ENCODE data around the gene FLYWCH2.

Gene FLYWCH2

DNA sequence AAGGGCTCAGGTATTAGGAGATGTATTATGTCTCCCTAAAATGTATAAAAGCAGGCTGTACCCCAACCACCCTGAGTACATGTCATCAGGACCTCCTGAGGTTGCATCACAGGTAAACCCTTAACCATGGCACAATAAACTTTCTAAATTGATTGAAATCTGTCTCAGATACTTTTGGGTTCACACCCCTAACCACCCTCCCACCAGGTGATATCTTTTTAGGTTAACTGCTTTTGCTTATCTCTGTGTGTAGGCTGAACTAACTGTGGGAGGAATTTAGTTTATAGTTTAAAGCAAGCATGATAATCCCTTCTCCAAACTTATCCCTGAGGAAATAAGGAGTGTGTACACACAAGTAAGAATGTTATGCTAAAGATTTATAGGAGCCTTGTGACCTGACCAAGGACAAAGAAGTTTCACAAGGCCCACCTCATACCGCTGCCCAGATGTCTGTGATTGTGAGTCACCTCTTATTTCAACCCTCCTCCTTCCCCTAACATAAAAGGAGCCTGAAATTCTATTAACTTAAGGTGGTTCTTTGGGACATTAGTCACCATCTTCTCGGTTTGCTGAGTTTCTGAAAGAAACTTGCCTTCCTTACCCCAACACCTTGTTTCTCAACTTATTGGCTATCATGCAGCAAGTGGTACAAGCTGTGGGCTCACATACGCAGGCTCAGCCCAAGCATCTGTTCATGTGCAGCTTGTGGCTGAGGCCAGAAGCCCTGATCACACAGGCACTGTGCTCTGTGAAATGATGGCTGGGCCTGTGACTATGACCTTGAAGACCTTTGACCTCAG, 36.3 kb upstream of the FLYWCH2 start:
- H3K36me3 Mint-ChIP-seq = peaks cover 2% of the 10 kb centered on the region
- peak overlapping the region; percentile 75 for H3K27ac Mint-ChIP-seq
- H3K4me3 Mint-ChIP-seq = peak overlapping the region; percentile 12
- no peaks in the 10 kb centered on the region for H3K27me3 Mint-ChIP-seq
- H3K9me3 Mint-ChIP-seq (ENCODE audit: low read depth) = no peaks in the 10 kb centered on the region
- H3K4me1 Mint-ChIP-seq (ENCODE audit: low read depth) = peaks cover 26% of the 10 kb centered on the region

GRCh38 chr16:2848933-2849725, 33.9 kb upstream of the FLYWCH2 start:
- H3K4me3 Mint-ChIP-seq = no peak overlapping the region
- peaks cover 2% of the 10 kb centered on the region for H3K9me3 Mint-ChIP-seq (ENCODE audit: low read depth)
- no peak overlapping the region for H3K27ac Mint-ChIP-seq
- peaks cover 15% of the 10 kb centered on the region for H3K4me1 Mint-ChIP-seq (ENCODE audit: low read depth)
- H3K36me3 Mint-ChIP-seq = peaks cover 4% of the 10 kb centered on the region
- H3K27me3 Mint-ChIP-seq = no peaks in the 10 kb centered on the region

DNA sequence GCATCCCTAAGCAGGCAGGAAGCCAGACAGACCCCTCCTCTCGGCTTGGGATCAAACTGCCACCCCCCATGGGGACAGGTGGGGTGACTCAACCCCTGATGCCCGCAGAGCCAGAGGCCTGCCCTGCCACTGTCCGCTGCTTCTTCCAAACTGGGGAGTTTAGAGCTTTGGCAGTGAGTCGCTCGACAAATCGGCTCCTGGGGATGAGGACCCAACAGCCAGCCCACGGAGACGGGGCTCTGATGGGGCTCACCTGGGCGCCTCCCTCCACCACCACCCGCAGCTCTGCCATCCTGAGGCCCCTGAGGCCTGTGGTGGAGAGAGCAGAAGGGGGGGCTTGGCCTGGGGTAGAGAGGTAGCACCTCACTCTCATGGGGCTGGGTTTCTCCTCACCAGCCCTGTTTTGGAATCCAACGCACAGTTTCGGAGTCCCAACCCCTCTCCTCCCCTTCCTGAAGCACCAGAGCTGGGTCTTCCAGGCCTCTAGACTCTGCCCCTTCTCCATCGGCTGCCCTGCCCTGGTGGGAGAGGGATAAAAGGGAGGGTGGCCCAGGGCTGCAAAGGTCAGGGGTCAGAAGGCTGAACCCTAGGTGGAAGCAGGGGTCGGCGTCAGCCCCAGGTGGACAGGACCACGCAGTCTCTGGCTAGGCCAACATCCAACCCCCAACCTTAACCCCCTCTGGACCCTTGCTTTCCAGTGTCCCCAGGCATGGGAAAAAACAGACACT, 30.8 kb upstream of the FLYWCH2 start:
- Mint-ChIP-seq H3K4me1 (ENCODE audit: low read depth) (peaks cover 2% of the 10 kb centered on the region), H3K27me3 (no peaks in the 10 kb centered on the region), H3K4me3 (no peak overlapping the region), H3K36me3 (peaks cover 10% of the 10 kb centered on the region), H3K27ac (no peak overlapping the region), H3K9me3 (ENCODE audit: low read depth) (peaks cover 9% of the 10 kb centered on the region)

- Mint-ChIP-seq H3K4me1 (ENCODE audit: low read depth) (peaks cover 4% of the 10 kb centered on the region), H3K9me3 (ENCODE audit: low read depth) (peaks cover 9% of the 10 kb centered on the region), H3K27me3 (no peaks in the 10 kb centered on the region)
Measured at GRCh38 chr16:2852731-2853507, 30.1 kb upstream of the FLYWCH2 start.

GRCh38 chr16:2853531-2854073, 29.4 kb upstream of the FLYWCH2 start:
- Mint-ChIP-seq H3K4me3 (no peak overlapping the region), H3K27ac (no peak overlapping the region), H3K9me3 (ENCODE audit: low read depth) (peaks cover 9% of the 10 kb centered on the region), H3K27me3 (no peaks in the 10 kb centered on the region), H3K4me1 (ENCODE audit: low read depth) (peaks cover 4% of the 10 kb centered on the region), H3K36me3 (peaks cover 10% of the 10 kb centered on the region)

More at GRCh38 chr16:2852731-2853507, 30.1 kb upstream of the FLYWCH2 start:
- H3K27ac Mint-ChIP-seq = no peak overlapping the region
- H3K36me3 Mint-ChIP-seq = peaks cover 10% of the 10 kb centered on the region
- H3K4me3 Mint-ChIP-seq = no peak overlapping the region

- peaks cover 8% of the 10 kb centered on the region for H3K36me3 Mint-ChIP-seq
- peaks cover 5% of the 10 kb centered on the region for H3K4me1 Mint-ChIP-seq (ENCODE audit: low read depth)
- no peak overlapping the region for H3K27ac Mint-ChIP-seq
- no peaks in the 10 kb centered on the region for H3K27me3 Mint-ChIP-seq
- no peak overlapping the region for H3K4me3 Mint-ChIP-seq
- H3K9me3 Mint-ChIP-seq (ENCODE audit: low read depth) = peaks cover 9% of the 10 kb centered on the region
Measured at GRCh38 chr16:2854700-2855309, 28.2 kb upstream of the FLYWCH2 start.

DNA sequence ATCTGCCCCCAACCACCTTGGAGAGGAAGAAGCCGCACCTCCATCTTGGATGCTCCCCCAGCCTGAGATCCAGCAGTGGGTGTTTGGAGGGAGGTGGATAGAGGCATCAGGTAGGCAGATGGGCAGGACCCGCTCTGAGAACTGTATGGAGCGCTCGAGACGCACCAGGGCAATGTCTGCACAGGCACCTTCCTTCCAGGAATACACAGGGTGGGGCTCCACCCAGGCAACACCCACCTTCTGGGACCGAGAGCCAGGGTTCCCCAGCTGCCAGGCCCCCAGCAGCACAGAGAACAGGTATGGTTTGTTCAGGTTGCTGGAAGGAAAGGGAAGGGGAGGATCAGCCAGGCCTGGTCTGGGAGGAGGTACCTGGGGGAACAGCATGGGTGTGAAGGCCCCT, 27.5 kb upstream of the FLYWCH2 start:
- Mint-ChIP-seq H3K4me3 (no peak overlapping the region), H3K4me1 (ENCODE audit: low read depth) (peaks cover 5% of the 10 kb centered on the region), H3K36me3 (peaks cover 8% of the 10 kb centered on the region), H3K9me3 (ENCODE audit: low read depth) (peaks cover 9% of the 10 kb centered on the region), H3K27ac (no peak overlapping the region), H3K27me3 (no peaks in the 10 kb centered on the region)

DNA sequence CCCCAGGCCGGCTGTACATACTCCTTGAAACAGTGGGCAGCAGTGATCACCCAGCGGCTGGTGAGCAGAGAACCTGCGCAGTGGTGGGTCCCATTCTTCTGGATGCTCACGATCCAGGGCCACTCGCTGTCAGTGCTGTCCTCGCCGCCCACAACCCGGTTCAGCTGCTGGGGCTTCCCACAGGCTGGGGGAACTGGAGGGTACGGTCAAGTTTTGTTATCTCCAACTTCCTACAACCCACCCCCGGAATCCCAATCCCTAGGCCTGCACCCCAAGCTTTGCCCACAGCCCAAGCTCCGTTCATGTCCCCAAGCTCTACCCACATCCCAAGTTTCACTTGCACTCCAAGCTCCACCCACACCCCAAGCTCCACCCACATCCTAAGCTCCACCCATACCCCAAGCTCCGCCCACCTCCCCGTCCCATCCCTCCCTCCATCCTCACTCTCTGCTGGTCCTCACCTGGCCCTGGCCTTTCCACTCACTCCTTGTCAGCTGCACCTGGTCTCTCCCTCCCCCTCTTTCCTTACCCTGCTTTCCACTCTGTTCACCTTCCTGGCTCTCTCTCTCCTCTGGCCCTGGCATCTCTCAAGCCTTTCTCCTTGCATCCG, 26.8 kb upstream of the FLYWCH2 start:
- H3K4me1 Mint-ChIP-seq (ENCODE audit: low read depth) = peaks cover 5% of the 10 kb centered on the region
- H3K9me3 Mint-ChIP-seq (ENCODE audit: low read depth) = peaks cover 9% of the 10 kb centered on the region
- no peak overlapping the region for H3K27ac Mint-ChIP-seq
- H3K27me3 Mint-ChIP-seq = peaks cover under 1% of the 10 kb centered on the region
- peaks cover 8% of the 10 kb centered on the region for H3K36me3 Mint-ChIP-seq
- H3K4me3 Mint-ChIP-seq = no peak overlapping the region

- Mint-ChIP-seq H3K36me3 (peaks cover 8% of the 10 kb centered on the region), H3K27me3 (peaks cover 2% of the 10 kb centered on the region), H3K4me1 (ENCODE audit: low read depth) (peaks cover 5% of the 10 kb centered on the region), H3K27ac (no peak overlapping the region), H3K4me3 (no peak overlapping the region), H3K9me3 (ENCODE audit: low read depth) (peaks cover 9% of the 10 kb centered on the region)
Measured at GRCh38 chr16:2856686-2857450, 26.1 kb upstream of the FLYWCH2 start.

DNA sequence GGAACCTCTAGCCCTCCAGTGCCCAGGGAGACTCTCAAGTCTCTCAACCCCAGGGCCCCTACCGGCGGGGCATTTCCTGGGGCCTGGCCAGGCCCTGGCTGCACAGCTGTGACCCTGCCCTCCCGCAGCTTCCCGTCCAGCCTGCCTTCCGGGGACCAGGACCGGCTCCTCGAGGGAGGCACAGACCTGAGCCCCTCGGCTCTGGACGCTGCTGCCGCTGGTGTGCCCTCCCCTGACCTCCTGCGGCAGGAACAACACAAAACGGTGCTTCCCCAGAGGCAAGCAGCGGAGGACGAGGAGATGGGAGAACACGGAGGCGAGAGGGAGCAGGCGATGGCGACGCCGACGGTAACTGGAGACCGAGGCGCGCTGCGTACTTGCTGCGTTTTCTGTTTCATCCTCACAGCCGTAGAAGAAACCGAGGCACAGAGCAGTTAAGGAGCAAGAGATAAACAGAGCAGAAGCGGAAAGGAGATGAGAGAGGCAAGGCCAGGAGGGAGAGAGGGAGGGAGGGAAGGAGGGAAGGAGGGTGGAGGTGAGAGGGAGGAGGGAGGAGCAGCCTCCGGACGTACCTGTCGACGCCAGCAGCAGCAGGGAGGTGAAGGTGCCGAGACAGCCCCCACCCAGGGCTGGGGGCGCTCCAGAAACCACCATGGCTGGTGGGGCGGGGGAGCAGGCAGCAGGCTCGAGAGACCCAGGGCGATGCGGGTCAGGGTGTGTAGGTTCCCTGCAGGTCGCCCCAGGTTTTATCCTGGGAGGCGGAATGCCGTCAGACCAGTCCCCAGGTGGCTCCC, 25.4 kb upstream of the FLYWCH2 start, which contains the start of gene PRSS22:
TSS of gene PRSS22 (minus strand) at position 720 of the 794 bp plus-strand sequence. CDS start at position 654, 66 bp downstream.
- H3K27me3 Mint-ChIP-seq = peaks cover 2% of the 10 kb centered on the region
- peaks cover 5% of the 10 kb centered on the region for H3K4me1 Mint-ChIP-seq (ENCODE audit: low read depth)
- peak within 1 kb of the TSS; percentile 79 for H3K4me3 Mint-ChIP-seq
- H3K9me3 Mint-ChIP-seq (ENCODE audit: low read depth) = peaks cover 9% of the 10 kb centered on the region
- H3K27ac Mint-ChIP-seq = no peak within 1 kb of the TSS
- H3K36me3 Mint-ChIP-seq = peaks cover 8% of the 10 kb centered on the region

DNA sequence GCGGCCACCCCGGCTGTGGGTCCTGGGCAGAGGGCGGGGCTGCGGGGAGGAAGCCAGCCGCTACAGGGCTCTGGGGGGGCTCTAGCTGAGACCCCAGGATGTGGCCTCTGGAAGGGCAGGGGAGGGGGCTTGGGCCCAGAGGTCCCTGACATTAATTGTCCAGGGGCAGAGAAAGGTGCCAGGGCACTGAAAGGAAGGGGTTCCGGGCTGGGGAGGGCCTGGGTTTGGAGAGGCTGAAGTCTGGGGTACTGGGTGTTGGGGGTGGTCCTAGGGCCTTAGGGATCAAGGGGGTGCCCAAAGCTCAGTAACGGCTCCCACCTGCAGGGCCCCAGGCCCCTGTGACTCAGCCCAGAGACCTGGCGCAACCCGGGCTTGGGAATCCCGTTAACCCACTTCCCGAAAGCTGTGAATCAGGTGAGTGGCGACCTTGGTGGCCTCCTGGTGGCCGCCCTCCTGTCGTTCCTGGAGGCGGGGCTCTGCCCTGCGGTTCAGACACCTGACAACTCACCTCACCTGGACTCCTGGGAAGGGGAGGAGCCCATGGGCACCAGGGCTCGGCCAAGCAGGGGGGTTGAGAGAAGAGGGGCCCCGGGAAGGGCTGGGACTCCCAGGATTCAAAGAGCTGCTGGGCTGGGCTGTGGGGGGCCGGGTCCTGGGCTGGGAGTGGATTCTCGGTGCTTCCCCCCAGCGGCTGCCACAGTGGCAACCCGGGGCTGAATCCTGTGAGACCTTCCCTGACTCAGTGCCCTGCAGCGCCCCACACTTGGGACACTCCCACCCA, 24.6 kb upstream of the FLYWCH2 start:
- peaks cover 2% of the 10 kb centered on the region for H3K27me3 Mint-ChIP-seq
- H3K36me3 Mint-ChIP-seq = peaks cover 8% of the 10 kb centered on the region
- no peak overlapping the region for H3K4me3 Mint-ChIP-seq
- H3K9me3 Mint-ChIP-seq (ENCODE audit: low read depth) = peaks cover 9% of the 10 kb centered on the region
- H3K27ac Mint-ChIP-seq = no peak overlapping the region
- peaks cover 5% of the 10 kb centered on the region for H3K4me1 Mint-ChIP-seq (ENCODE audit: low read depth)

All from activated naive CD8-positive, alpha-beta T cell (primary cell).